H1 (cell line): ENCODE measurements around the gene CCNC. TPM values are rescaled to one million over a fixed set of nuclear protein-coding genes. Genes with fewer than 3 reads are reported as not detected.

ENCODE experiments used
- CEBPB ChIP-seq: IDR thresholded peaks from 2 replicates; pipeline ENCODE4 v1.6.1; 2012; ENCODE audit warnings: low read depth, low read length
- CREB1 ChIP-seq: IDR thresholded peaks from 2 replicates; pipeline ENCODE4 v1.6.1; 2012; ENCODE audit warnings: inconsistent platforms
- FOSL1 ChIP-seq: IDR thresholded peaks from 2 replicates; pipeline ENCODE4 v1.6.1; 2011; ENCODE audit warnings: mild to moderate bottlenecking, low read depth, low read length, moderate library complexity; ENCODE audit not compliant: insufficient read depth
- MAFK ChIP-seq: IDR thresholded peaks from 2 replicates; pipeline ENCODE4 v1.6.1; 2012; ENCODE audit warnings: low read depth, mild to moderate bottlenecking, improper control_type of control experiment, low read length
- NRF1 ChIP-seq: IDR thresholded peaks from 2 replicates; pipeline ENCODE4 v1.6.1; 2011; ENCODE audit warnings: mild to moderate bottlenecking, low read depth, low read length, improper control_type of control experiment
- SRF ChIP-seq: IDR thresholded peaks from 2 replicates; pipeline ENCODE4 v1.6.1; 2011; ENCODE audit warnings: mild to moderate bottlenecking, low read depth, low read length, moderate library complexity
- TBP ChIP-seq: IDR thresholded peaks from 2 replicates; pipeline ENCODE4 v1.6.1; 2011; ENCODE audit warnings: low read depth, low read length, improper control_type of control experiment
- ZNF274 ChIP-seq: IDR thresholded peaks from 2 replicates; pipeline ENCODE4 v1.7.0; 2012; ENCODE audit warnings: low read length, borderline replicate concordance; ENCODE audit errors: extremely low read depth
- polyA plus RNA-seq, 7 experiments: library from polyadenylated mRNA; depleted of rRNA in 3 of 7; stranded (reverse) in 5 of 7; unstranded in 2 of 7; fragments of >200 nt in 5 of 7; fragments of 200-250 nt in 2 of 7; gene quantifications; 1 replicate in 5 of 7; 2 replicates in 1 of 7; 4 replicates in 1 of 7; pipeline versions ENCODE4 v1.2.1 to v1.2.3, GENCODE V29; 2011 to 2013; ENCODE audit warnings: missing spikeins in 2 of 7, mixed read lengths in 2 of 7
- total RNA-seq: library from RNA; stranded (reverse); fragmentation: NEBNext Ultra II Directional; extraction: Animal tissue kit (Norgen Biotek cat#: 25700); gene quantifications from 2 replicates; pipeline ENCODE4 v1.2.1, GENCODE V29; 2021
- TF ChIP-seq, protein P1 (sequence below): fragments of 300-600 bp; sonication (generic); IDR thresholded peaks from 2 replicates; pipeline ENCODE4 v1.7.1; 2012; ENCODE audit warnings: low read length, moderate library complexity, mild to moderate bottlenecking, inconsistent platforms; ENCODE audit not compliant: insufficient replicate concordance
- TF ChIP-seq, protein P2 (sequence below): IDR thresholded peaks from 2 replicates; pipeline ENCODE4 v1.6.1; 2012; ENCODE audit warnings: inconsistent platforms

CCNC gene
- total and polyA plus RNA-seq, 2 of the 8 experiments (the other 6 are each of a cell fraction or from before 2014, with no cell fraction given): 45.4 to 107 TPM

DNA sequence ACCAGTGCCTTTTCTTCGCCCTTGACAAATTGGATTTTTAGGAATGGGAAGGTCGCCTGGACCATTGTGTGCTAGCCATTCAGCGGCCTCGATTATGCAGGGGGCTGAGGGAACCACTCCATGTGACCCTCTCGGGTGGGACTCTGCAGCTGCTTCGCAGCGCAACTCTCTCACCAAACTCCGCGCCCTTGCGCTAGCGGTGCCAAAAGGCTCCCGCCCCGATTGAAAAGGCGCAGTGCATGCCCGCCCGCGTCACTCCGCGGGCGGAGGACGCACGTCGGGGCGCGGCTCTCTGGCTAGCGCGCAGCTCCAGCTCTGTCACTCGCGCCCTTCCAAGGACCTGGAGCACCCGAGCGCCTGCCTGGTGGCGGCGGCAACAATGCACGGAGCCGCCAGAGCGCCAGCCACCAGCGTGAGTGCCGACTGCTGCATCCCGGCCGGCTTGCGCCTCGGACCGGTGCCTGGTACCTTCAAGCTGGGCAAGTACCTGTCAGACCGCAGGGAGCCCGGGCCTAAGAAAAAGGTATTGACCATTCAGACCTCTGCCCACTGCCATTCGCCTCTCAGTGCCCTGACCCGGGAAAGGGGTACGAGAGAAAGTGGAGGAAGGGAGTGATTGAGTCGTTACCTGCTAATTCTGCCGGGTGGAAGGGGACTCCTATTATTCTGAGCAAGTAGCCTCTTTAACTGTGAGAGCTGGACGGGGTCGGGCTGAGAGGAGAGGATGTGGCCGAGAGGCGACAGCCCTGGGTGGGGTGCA is 38.4 kb upstream of the CCNC start, which contains the start of gene PRDM13 (continued):
- TF ChIP-seq, protein P1, sequence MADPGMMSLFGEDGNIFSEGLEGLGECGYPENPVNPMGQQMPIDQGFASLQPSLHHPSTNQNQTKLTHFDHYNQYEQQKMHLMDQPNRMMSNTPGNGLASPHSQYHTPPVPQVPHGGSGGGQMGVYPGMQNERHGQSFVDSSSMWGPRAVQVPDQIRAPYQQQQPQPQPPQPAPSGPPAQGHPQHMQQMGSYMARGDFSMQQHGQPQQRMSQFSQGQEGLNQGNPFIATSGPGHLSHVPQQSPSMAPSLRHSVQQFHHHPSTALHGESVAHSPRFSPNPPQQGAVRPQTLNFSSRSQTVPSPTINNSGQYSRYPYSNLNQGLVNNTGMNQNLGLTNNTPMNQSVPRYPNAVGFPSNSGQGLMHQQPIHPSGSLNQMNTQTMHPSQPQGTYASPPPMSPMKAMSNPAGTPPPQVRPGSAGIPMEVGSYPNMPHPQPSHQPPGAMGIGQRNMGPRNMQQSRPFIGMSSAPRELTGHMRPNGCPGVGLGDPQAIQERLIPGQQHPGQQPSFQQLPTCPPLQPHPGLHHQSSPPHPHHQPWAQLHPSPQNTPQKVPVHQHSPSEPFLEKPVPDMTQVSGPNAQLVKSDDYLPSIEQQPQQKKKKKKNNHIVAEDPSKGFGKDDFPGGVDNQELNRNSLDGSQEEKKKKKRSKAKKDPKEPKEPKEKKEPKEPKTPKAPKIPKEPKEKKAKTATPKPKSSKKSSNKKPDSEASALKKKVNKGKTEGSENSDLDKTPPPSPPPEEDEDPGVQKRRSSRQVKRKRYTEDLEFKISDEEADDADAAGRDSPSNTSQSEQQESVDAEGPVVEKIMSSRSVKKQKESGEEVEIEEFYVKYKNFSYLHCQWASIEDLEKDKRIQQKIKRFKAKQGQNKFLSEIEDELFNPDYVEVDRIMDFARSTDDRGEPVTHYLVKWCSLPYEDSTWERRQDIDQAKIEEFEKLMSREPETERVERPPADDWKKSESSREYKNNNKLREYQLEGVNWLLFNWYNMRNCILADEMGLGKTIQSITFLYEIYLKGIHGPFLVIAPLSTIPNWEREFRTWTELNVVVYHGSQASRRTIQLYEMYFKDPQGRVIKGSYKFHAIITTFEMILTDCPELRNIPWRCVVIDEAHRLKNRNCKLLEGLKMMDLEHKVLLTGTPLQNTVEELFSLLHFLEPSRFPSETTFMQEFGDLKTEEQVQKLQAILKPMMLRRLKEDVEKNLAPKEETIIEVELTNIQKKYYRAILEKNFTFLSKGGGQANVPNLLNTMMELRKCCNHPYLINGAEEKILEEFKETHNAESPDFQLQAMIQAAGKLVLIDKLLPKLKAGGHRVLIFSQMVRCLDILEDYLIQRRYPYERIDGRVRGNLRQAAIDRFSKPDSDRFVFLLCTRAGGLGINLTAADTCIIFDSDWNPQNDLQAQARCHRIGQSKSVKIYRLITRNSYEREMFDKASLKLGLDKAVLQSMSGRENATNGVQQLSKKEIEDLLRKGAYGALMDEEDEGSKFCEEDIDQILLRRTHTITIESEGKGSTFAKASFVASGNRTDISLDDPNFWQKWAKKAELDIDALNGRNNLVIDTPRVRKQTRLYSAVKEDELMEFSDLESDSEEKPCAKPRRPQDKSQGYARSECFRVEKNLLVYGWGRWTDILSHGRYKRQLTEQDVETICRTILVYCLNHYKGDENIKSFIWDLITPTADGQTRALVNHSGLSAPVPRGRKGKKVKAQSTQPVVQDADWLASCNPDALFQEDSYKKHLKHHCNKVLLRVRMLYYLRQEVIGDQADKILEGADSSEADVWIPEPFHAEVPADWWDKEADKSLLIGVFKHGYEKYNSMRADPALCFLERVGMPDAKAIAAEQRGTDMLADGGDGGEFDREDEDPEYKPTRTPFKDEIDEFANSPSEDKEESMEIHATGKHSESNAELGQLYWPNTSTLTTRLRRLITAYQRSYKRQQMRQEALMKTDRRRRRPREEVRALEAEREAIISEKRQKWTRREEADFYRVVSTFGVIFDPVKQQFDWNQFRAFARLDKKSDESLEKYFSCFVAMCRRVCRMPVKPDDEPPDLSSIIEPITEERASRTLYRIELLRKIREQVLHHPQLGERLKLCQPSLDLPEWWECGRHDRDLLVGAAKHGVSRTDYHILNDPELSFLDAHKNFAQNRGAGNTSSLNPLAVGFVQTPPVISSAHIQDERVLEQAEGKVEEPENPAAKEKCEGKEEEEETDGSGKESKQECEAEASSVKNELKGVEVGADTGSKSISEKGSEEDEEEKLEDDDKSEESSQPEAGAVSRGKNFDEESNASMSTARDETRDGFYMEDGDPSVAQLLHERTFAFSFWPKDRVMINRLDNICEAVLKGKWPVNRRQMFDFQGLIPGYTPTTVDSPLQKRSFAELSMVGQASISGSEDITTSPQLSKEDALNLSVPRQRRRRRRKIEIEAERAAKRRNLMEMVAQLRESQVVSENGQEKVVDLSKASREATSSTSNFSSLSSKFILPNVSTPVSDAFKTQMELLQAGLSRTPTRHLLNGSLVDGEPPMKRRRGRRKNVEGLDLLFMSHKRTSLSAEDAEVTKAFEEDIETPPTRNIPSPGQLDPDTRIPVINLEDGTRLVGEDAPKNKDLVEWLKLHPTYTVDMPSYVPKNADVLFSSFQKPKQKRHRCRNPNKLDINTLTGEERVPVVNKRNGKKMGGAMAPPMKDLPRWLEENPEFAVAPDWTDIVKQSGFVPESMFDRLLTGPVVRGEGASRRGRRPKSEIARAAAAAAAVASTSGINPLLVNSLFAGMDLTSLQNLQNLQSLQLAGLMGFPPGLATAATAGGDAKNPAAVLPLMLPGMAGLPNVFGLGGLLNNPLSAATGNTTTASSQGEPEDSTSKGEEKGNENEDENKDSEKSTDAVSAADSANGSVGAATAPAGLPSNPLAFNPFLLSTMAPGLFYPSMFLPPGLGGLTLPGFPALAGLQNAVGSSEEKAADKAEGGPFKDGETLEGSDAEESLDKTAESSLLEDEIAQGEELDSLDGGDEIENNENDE: no peak
- TF ChIP-seq ZNF274: no peak
- no peak for TF ChIP-seq MAFK
- TF ChIP-seq FOSL1: no peak
- TF ChIP-seq CREB1: no peak
- no peak for TF ChIP-seq TBP
- TF ChIP-seq, protein P2, sequence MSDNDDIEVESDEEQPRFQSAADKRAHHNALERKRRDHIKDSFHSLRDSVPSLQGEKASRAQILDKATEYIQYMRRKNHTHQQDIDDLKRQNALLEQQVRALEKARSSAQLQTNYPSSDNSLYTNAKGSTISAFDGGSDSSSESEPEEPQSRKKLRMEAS: no peak; the same call in 1 of the 2 replicates
- TF ChIP-seq NRF1: no peak
- TF ChIP-seq SRF: no peak
- TF ChIP-seq CEBPB: no peak
